Thyroid gland (tissue), 4 donors: Measurements from ENCODE around the gene LHFPL6.

Source experiments
- CTCF ChIP-seq, 6 experiments: fragments of 200-600 bp in 3 of 6; fragments of 450-650 bp in 3 of 6; sonication (generic) in 3 of 6; IDR thresholded peaks; one replicate each; pipeline ENCODE4 v1.5.1; 2016 to 2019; ENCODE audit warnings: antibody characterized with exemption in 6 of 6, mild to moderate bottlenecking in 2 of 6, inconsistent platforms in 1 of 6, moderate library complexity in 1 of 6
- POLR2A ChIP-seq, 2 donors: fragments of 450-650 bp; IDR thresholded peaks; one replicate each; pipeline ENCODE4 v1.6.1; 2017; ENCODE audit warnings: antibody characterized with exemption in 2 of 2, mild to moderate bottlenecking in 2 of 2, moderate library complexity in 1 of 2

- TF ChIP-seq CTCF (IDR thresholded peaks at IDR 0.05) = no peak
- TF ChIP-seq POLR2A (IDR thresholded peaks at IDR 0.05) = no peak
These were observed 180.0 kb downstream of the LHFPL6 start for GRCh38 chr13:39422845-39423565.
